HepG2 (cell line): ENCODE measurements around the gene ZNF792. TPM values are rescaled to one million over a fixed set of nuclear protein-coding genes. Genes with fewer than 3 reads are reported as not detected.
A peak's percentile ranks its signal among the peaks of the same experiment; 100 is the strongest.

Experiments used
- ATM ChIP-seq: fragments of 450-650 bp; IDR thresholded peaks from 2 replicates; pipeline ENCODE4 v1.7.1; 2017; ENCODE audit warnings: mild to moderate bottlenecking, borderline replicate concordance
- ELF4 ChIP-seq: sonication (generic); formaldehyde crosslinking; IDR thresholded peaks from 2 replicates; pipeline ENCODE4 v1.5.0; 2020; ENCODE audit warnings: missing genetic modification reagents, mild to moderate bottlenecking, moderate library complexity, borderline replicate concordance
- GABPB1 ChIP-seq: IDR thresholded peaks from 2 replicates; pipeline ENCODE4 v1.6.1; 2016; ENCODE audit warnings: mild to moderate bottlenecking, missing genetic modification reagents, moderate library complexity, missing compliant biosample characterization
- MAZ ChIP-seq, 2 experiments: sonication (generic) in 1 of 2; formaldehyde crosslinking in 1 of 2; IDR thresholded peaks; 2 replicates each; pipeline versions ENCODE4 v1.5.0 to v1.6.1; 2012 to 2020; ENCODE audit warnings: low read depth in 2 of 2, mild to moderate bottlenecking in 2 of 2, borderline replicate concordance in 1 of 2, improper control_type of control experiment in 1 of 2, low read length in 1 of 2, missing genetic modification reagents in 1 of 2, moderate library complexity in 1 of 2
- NONO ChIP-seq, 2 experiments: fragments of 450-650 bp in 1 of 2; sonication (generic) in 1 of 2; formaldehyde crosslinking in 1 of 2; IDR thresholded peaks in 1 of 2; conservative IDR thresholded peaks in 1 of 2; 2 replicates each; pipeline versions ENCODE4 v1.6.1 to v1.8.0; 2017 to 2022; ENCODE audit warnings: mild to moderate bottlenecking in 1 of 2, missing genetic modification reagents in 1 of 2, moderate library complexity in 1 of 2
- RNF219 ChIP-seq: sonication (generic); formaldehyde crosslinking; IDR thresholded peaks from 2 replicates; pipeline ENCODE4 v1.5.0; 2020; ENCODE audit warnings: mild to moderate bottlenecking, missing genetic modification reagents
- RORA ChIP-seq: sonication (generic); formaldehyde crosslinking; IDR thresholded peaks from 2 replicates; pipeline ENCODE4 v1.5.0; 2020; ENCODE audit warnings: mild to moderate bottlenecking, missing genetic modification reagents, moderate library complexity
- TCF12 ChIP-seq, 2 experiments: fragments of 450-650 bp in 1 of 2; sonication (generic) in 1 of 2; formaldehyde crosslinking in 1 of 2; IDR thresholded peaks; 2 replicates each; pipeline versions ENCODE4 v1.6.1 to v1.8.0; 2017 to 2022; ENCODE audit warnings: antibody characterized with exemption in 1 of 2, mild to moderate bottlenecking in 1 of 2, missing genetic modification reagents in 1 of 2, moderate library complexity in 1 of 2
- TMF1 ChIP-seq: sonication (generic); formaldehyde crosslinking; IDR thresholded peaks from 2 replicates; pipeline ENCODE4 v1.8.1; 2022; ENCODE audit warnings: low read depth, missing genetic modification reagents
- TOE1 ChIP-seq: sonication (generic); formaldehyde crosslinking; IDR thresholded peaks from 2 replicates; pipeline ENCODE4 v1.4.0; 2020; ENCODE audit warnings: mild to moderate bottlenecking, missing genetic modification reagents
- YEATS2 ChIP-seq: sonication (generic); formaldehyde crosslinking; IDR thresholded peaks from 2 replicates; pipeline ENCODE4 v1.4.0; 2020; ENCODE audit warnings: missing genetic modification reagents, borderline replicate concordance
- ZNF20 ChIP-seq: sonication (generic); formaldehyde crosslinking; IDR thresholded peaks from 2 replicates; pipeline ENCODE4 v1.4.0; 2020; ENCODE audit warnings: mild to moderate bottlenecking, moderate library complexity, missing genetic modification reagents
- ZNF296 ChIP-seq: sonication (generic); formaldehyde crosslinking; conservative IDR thresholded peaks from 2 replicates; pipeline ENCODE4 v1.5.0; 2020; ENCODE audit warnings: mild to moderate bottlenecking, missing genetic modification reagents
- ZNF460 ChIP-seq: sonication (generic); formaldehyde crosslinking; IDR thresholded peaks from 2 replicates; pipeline ENCODE4 v1.5.1; 2020; ENCODE audit warnings: missing genetic modification reagents, mild to moderate bottlenecking, borderline replicate concordance
- ZNF484 ChIP-seq: sonication (generic); formaldehyde crosslinking; IDR thresholded peaks from 2 replicates; pipeline ENCODE4 v1.5.1; 2020; ENCODE audit warnings: mild to moderate bottlenecking, low read depth, missing genetic modification reagents, borderline replicate concordance
- ZNF543 ChIP-seq: sonication (generic); formaldehyde crosslinking; IDR thresholded peaks from 2 replicates; pipeline ENCODE4 v1.4.0; 2020; ENCODE audit warnings: mild to moderate bottlenecking, missing genetic modification reagents
- polyA plus RNA-seq, 8 experiments: library from polyadenylated mRNA; depleted of rRNA in 3 of 8; stranded (reverse) in 7 of 8; unstranded in 1 of 8; fragments of >200 nt; fragmentation: Illumina TruSeq in 4 of 8; extraction: Trizol in 4 of 8; gene quantifications; 2 replicates each; pipeline versions ENCODE4 v1.2.1 to v1.2.3, GENCODE V29; 2011 to 2016; ENCODE audit warnings: low read depth in 4 of 8, missing spikeins in 1 of 8, mixed read lengths in 1 of 8; ENCODE audit not compliant: insufficient read depth in 1 of 8
- total RNA-seq, 5 experiments: library from RNA; depleted of rRNA; stranded (reverse); fragments of >200 nt; fragmentation: Illumina TruSeq; extraction: Trizol; gene quantifications; 2 replicates each; pipeline ENCODE4 v1.2.3, GENCODE V29; 2016; ENCODE audit warnings: low read depth in 1 of 5
- TF ChIP-seq, protein P1 (sequence below): sonication (generic); formaldehyde crosslinking; IDR thresholded peaks from 2 replicates; pipeline ENCODE4 v1.5.1; 2020; ENCODE audit warnings: missing genetic modification reagents, mild to moderate bottlenecking, borderline replicate concordance
- TF ChIP-seq, protein P2 (sequence below): sonication (generic); formaldehyde crosslinking; conservative IDR thresholded peaks from 2 replicates; pipeline ENCODE4 v1.8.0; 2022; ENCODE audit warnings: mild to moderate bottlenecking, moderate library complexity, missing genetic modification reagents
- TF ChIP-seq, protein P3 (sequence below): sonication (generic); formaldehyde crosslinking; conservative IDR thresholded peaks from 2 replicates; pipeline ENCODE4 v1.4.0; 2020; ENCODE audit warnings: missing genetic modification reagents
- TF ChIP-seq, protein P4 (sequence below): sonication (generic); formaldehyde crosslinking; IDR thresholded peaks from 2 replicates; pipeline ENCODE4 v1.5.0; 2020; ENCODE audit warnings: missing genetic modification reagents, mild to moderate bottlenecking, borderline replicate concordance

ZNF792 gene
- total and polyA plus RNA-seq, 2 of the 13 experiments (the other 11 are each of a cell fraction or from before 2014, with no cell fraction given): 5.5 to 11.5 TPM

DNA sequence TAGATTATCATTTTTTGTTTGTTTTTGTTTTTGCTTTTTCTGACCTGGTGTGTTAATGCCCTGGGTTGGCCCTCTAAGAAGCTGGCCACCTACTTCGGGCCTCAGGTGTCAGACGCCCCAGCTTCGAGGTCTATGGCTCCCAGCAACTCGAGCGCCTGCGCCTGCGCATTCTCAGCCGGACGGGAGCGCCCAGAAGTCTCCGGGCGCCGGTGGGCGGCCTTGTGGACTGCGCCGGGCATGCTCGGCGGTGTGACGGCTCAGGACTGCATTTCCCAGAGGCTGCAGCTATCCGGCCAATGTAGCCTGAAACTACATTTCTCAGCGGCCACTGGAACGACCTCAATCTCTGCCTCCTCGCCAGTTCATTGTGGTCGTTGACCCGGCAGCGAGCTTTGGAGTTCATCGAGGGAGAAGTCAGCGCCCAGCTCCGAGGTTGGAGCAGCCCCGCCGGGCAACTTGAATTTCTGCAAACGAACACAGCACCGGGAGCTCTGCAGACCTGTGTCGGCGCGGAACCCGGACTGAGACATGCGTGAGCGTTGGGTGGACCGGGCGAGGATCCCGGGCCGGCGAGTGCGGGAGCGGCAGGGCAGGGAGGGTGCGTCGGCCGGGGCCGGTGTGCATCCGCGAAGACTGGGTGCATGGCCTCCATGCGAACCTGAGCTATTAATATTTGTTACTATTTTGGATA lies 37.2 kb downstream of the ZNF792 start, which contains the start of gene ZNF30 (continued):
- TF ChIP-seq MAZ (IDR thresholded peaks at IDR 0.05; ENCODE audit: borderline replicate concordance, low read depth, low read length) (no peak), MAZ (CRISPR knock-in tag; IDR thresholded peaks at IDR 0.05; ENCODE audit: low read depth) (peak; percentile 41; the same call in 1 of the 2 replicates), TCF12 (IDR thresholded peaks at IDR 0.05) (no peak), TCF12 (CRISPR knock-in tag; IDR thresholded peaks at IDR 0.05) (no peak), RORA (no peak), NONO (IDR thresholded peaks at IDR 0.05) (no peak), NONO (CRISPR knock-in tag; conservative IDR thresholded peaks at IDR 0.05) (no peak), ZNF296 (no peak), RNF219 (CRISPR knock-in tag) (no peak), ATM (no peak), ZNF484 (no peak), TMF1 (CRISPR knock-in tag) (no peak), YEATS2 (CRISPR knock-in tag) (peak; percentile 66; the same call in 1 of the 2 replicates), ZNF460 (CRISPR knock-in tag) (peak; percentile 45; the same call in 1 of the 2 replicates), GABPB1 (CRISPR knock-in tag) (peak; percentile 87), ELF4 (CRISPR knock-in tag) (no peak), ZNF20 (CRISPR knock-in tag) (no peak), ZNF543 (CRISPR knock-in tag) (peak; percentile 43; the same call in 1 of the 2 replicates), TOE1 (CRISPR knock-in tag) (no peak)
- TF ChIP-seq, protein P1, sequence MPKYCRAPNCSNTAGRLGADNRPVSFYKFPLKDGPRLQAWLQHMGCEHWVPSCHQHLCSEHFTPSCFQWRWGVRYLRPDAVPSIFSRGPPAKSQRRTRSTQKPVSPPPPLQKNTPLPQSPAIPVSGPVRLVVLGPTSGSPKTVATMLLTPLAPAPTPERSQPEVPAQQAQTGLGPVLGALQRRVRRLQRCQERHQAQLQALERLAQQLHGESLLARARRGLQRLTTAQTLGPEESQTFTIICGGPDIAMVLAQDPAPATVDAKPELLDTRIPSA: no peak
- TF ChIP-seq, protein P2, sequence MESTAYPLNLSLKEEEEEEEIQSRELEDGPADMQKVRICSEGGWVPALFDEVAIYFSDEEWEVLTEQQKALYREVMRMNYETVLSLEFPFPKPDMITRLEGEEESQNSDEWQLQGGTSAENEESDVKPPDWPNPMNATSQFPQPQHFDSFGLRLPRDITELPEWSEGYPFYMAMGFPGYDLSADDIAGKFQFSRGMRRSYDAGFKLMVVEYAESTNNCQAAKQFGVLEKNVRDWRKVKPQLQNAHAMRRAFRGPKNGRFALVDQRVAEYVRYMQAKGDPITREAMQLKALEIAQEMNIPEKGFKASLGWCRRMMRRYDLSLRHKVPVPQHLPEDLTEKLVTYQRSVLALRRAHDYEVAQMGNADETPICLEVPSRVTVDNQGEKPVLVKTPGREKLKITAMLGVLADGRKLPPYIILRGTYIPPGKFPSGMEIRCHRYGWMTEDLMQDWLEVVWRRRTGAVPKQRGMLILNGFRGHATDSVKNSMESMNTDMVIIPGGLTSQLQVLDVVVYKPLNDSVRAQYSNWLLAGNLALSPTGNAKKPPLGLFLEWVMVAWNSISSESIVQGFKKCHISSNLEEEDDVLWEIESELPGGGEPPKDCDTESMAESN: peak; percentile 85
- TF ChIP-seq, protein P3, sequence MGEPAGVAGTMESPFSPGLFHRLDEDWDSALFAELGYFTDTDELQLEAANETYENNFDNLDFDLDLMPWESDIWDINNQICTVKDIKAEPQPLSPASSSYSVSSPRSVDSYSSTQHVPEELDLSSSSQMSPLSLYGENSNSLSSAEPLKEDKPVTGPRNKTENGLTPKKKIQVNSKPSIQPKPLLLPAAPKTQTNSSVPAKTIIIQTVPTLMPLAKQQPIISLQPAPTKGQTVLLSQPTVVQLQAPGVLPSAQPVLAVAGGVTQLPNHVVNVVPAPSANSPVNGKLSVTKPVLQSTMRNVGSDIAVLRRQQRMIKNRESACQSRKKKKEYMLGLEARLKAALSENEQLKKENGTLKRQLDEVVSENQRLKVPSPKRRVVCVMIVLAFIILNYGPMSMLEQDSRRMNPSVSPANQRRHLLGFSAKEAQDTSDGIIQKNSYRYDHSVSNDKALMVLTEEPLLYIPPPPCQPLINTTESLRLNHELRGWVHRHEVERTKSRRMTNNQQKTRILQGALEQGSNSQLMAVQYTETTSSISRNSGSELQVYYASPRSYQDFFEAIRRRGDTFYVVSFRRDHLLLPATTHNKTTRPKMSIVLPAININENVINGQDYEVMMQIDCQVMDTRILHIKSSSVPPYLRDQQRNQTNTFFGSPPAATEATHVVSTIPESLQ: no peak
- TF ChIP-seq, protein P4, sequence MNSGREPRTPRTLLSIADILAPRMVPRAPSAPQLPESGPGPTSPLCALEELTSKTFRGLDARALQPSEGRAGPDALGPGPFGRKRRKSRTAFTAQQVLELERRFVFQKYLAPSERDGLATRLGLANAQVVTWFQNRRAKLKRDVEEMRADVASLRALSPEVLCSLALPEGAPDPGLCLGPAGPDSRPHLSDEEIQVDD: no peak
